Upper lobe of left lung (tissue), 4 donors: ENCODE results near the gene HSF2.

Experiments
- CTCF ChIP-seq, 6 experiments: fragments of 450-650 bp in 4 of 6; fragments of 200-600 bp in 2 of 6; sonication (generic) in 2 of 6; IDR thresholded peaks; one replicate each; pipeline ENCODE4 v1.5.1; 2016 to 2019; ENCODE audit warnings: antibody characterized with exemption in 6 of 6
- EP300 ChIP-seq, 4 donors: sonication (generic); formaldehyde crosslinking; IDR thresholded peaks; one replicate each; pipeline ENCODE4 v1.5.1; 2017; ENCODE audit warnings: antibody characterized with exemption in 4 of 4, control low read depth in 2 of 4
- POLR2A ChIP-seq, 4 donors: fragments of 450-650 bp; IDR thresholded peaks; one replicate each; pipeline ENCODE4 v1.5.1; 2016 to 2017; ENCODE audit warnings: antibody characterized with exemption in 4 of 4, mild to moderate bottlenecking in 2 of 4
- POLR2AphosphoS5 ChIP-seq, 2 donors: sonication (generic); formaldehyde crosslinking; IDR thresholded peaks; one replicate each; pipeline ENCODE4 v1.5.1; 2017; ENCODE audit warnings: antibody characterized with exemption in 2 of 2

- no peak for TF ChIP-seq POLR2A (IDR thresholded peaks at IDR 0.05)
- TF ChIP-seq CTCF (IDR thresholded peaks at IDR 0.05): no peak
- TF ChIP-seq EP300 (IDR thresholded peaks at IDR 0.05): no peak
- no peak for TF ChIP-seq POLR2AphosphoS5 (IDR thresholded peaks at IDR 0.05)
These were observed 13.4 kb upstream of the HSF2 start for GRCh38 chr6:122385857-122386612.
